GM12878 (cell line): ENCODE results near the gene B4GALT5. TPM values are rescaled to one million over a fixed set of nuclear protein-coding genes. Genes with fewer than 3 reads are reported as not detected.

Experiments
- ATF2 ChIP-seq: IDR thresholded peaks from 2 replicates; pipeline ENCODE4 v1.6.1; 2012; ENCODE audit warnings: low read length, inconsistent platforms
- BRCA1 ChIP-seq: IDR thresholded peaks from 2 replicates; pipeline ENCODE4 v1.6.1; 2011; ENCODE audit warnings: low read depth, low read length, improper control_type of control experiment
- E2F4 ChIP-seq: IDR thresholded peaks from 2 replicates; pipeline ENCODE4 v1.6.1; 2012; ENCODE audit warnings: low read depth, low read length, improper control_type of control experiment
- JUND ChIP-seq: IDR thresholded peaks from 2 replicates; pipeline ENCODE4 v1.6.1; 2012; ENCODE audit warnings: low read depth, mild to moderate bottlenecking, low read length, improper control_type of control experiment, moderate library complexity
- KLF5 ChIP-seq: fragments of 450-650 bp; IDR thresholded peaks from 2 replicates; pipeline ENCODE4 v1.6.1; 2014; ENCODE audit warnings: mild to moderate bottlenecking; ENCODE audit not compliant: partially characterized antibody
- MAX ChIP-seq: IDR thresholded peaks from 2 replicates; pipeline ENCODE4 v1.6.1; 2012; ENCODE audit warnings: low read depth, low read length, improper control_type of control experiment
- NBN ChIP-seq: fragments of 450-650 bp; IDR thresholded peaks from 2 replicates; pipeline ENCODE4 v1.6.1; 2016
- NFIC ChIP-seq: IDR thresholded peaks from 2 replicates; pipeline ENCODE4 v1.6.1; 2012; ENCODE audit warnings: low read depth, mild to moderate bottlenecking, inconsistent platforms, low read length, moderate library complexity
- NR2C1 ChIP-seq: fragments of 450-650 bp; IDR thresholded peaks from 2 replicates; pipeline ENCODE4 v1.6.1; 2017; ENCODE audit warnings: antibody characterized with exemption, mild to moderate bottlenecking, moderate library complexity
- POLR2A ChIP-seq: IDR thresholded peaks from 2 replicates; pipeline ENCODE4 v1.6.1; 2011; ENCODE audit warnings: low read depth, mild to moderate bottlenecking, low read length
- POU2F2 ChIP-seq: IDR thresholded peaks from 3 replicates; pipeline ENCODE4 v1.6.1; 2011; ENCODE audit warnings: low read depth, mild to moderate bottlenecking, low read length, borderline replicate concordance
- RAD21 ChIP-seq: IDR thresholded peaks from 2 replicates; pipeline ENCODE4 v1.6.1; 2011; ENCODE audit warnings: mild to moderate bottlenecking, low read depth, low read length, moderate library complexity; ENCODE audit not compliant: insufficient read depth
- RAD51 ChIP-seq: fragments of 450-650 bp; IDR thresholded peaks from 2 replicates; pipeline ENCODE4 v1.6.1; 2016; ENCODE audit warnings: moderate library complexity, mild to moderate bottlenecking, inconsistent platforms
- SMAD5 ChIP-seq: IDR thresholded peaks from 2 replicates; pipeline ENCODE4 v1.6.1; 2016; ENCODE audit warnings: antibody characterized with exemption, low read depth
- SPI1 ChIP-seq: IDR thresholded peaks from 2 replicates; pipeline ENCODE4 v1.6.1; 2011; ENCODE audit warnings: low read depth, mild to moderate bottlenecking, low read length, moderate library complexity, borderline replicate concordance; ENCODE audit not compliant: insufficient read depth
- SREBF1 ChIP-seq: IDR thresholded peaks from 2 replicates; pipeline ENCODE4 v1.6.1; 2012; ENCODE audit warnings: mild to moderate bottlenecking, low read length
- YY1 ChIP-seq: IDR thresholded peaks from 2 replicates; pipeline ENCODE4 v1.6.1; 2011; ENCODE audit warnings: low read depth, mild to moderate bottlenecking, low read length
- ZNF24 ChIP-seq: fragments of 450-650 bp; IDR thresholded peaks from 2 replicates; pipeline ENCODE4 v1.6.1; 2017; ENCODE audit warnings: antibody characterized with exemption, mild to moderate bottlenecking
- ZNF384 ChIP-seq: IDR thresholded peaks from 2 replicates; pipeline ENCODE4 v1.6.1; 2012; ENCODE audit warnings: low read depth, mild to moderate bottlenecking, low read length, improper control_type of control experiment, borderline replicate concordance
- ZSCAN29 ChIP-seq: fragments of 450-650 bp; IDR thresholded peaks from 2 replicates; pipeline ENCODE4 v1.6.1; 2017; ENCODE audit warnings: mild to moderate bottlenecking, moderate library complexity
- polyA plus RNA-seq, 11 experiments: library from polyadenylated mRNA; depleted of rRNA in 4 of 11; unstranded in 6 of 11; stranded (reverse) in 5 of 11; fragments of >200 nt; fragmentation: Nextera tagmentation in 4 of 11; fragmentation: Illumina TruSeq in 1 of 11; extraction: Ambion mirVana in 4 of 11; extraction: Trizol in 1 of 11; gene quantifications; 1 replicate in 1 of 11; 2 replicates in 10 of 11; pipeline versions ENCODE4 v1.2.1 to v1.2.3, GENCODE V29; 2011 to 2016; ENCODE audit warnings: inconsistent platforms in 2 of 11, missing spikeins in 2 of 11, low read depth in 1 of 11
- total RNA-seq, 4 experiments: library from RNA; depleted of rRNA in 3 of 4; stranded (reverse); fragments of >200 nt in 3 of 4; fragmentation: Illumina TruSeq in 1 of 4; extraction: Trizol in 1 of 4; gene quantifications; 2 replicates each; pipeline versions ENCODE4 v1.2.1 to v1.2.3, GENCODE V29; 2013 to 2021
- TF ChIP-seq, protein P1 (sequence below): IDR thresholded peaks from 2 replicates; pipeline ENCODE4 v1.6.1; 2011; ENCODE audit warnings: mild to moderate bottlenecking, low read depth, low read length, moderate library complexity; ENCODE audit not compliant: insufficient replicate concordance
- TF ChIP-seq, protein P2 (sequence below), 3 experiments: IDR thresholded peaks in 2 of 3; conservative IDR thresholded peaks in 1 of 3; 2 replicates each; pipeline ENCODE4 v1.5.1; 2011; ENCODE audit warnings: low read depth in 3 of 3, low read length in 3 of 3, mild to moderate bottlenecking in 3 of 3, control low read depth in 2 of 3, moderate library complexity in 2 of 3, inconsistent platforms in 1 of 3, mixed read lengths in 1 of 3; ENCODE audit not compliant: control insufficient read depth in 2 of 3, insufficient read depth in 1 of 3; ENCODE audit errors: extremely low read depth in 1 of 3
- TF ChIP-seq, protein P3 (sequence below): fragments of 450-650 bp; IDR thresholded peaks from 2 replicates; pipeline ENCODE4 v1.6.1; 2016; ENCODE audit warnings: mild to moderate bottlenecking
- TF ChIP-seq, protein P4 (sequence below): fragments of 450-650 bp; IDR thresholded peaks from 2 replicates; pipeline ENCODE4 v1.6.1; 2016; ENCODE audit warnings: mild to moderate bottlenecking

Gene B4GALT5
- total and polyA plus RNA-seq, 10 of the 15 experiments (the other 5 are each of a cell fraction or from before 2014, with no cell fraction given): 2.0 to 55.5 (median 20.2) TPM

DNA sequence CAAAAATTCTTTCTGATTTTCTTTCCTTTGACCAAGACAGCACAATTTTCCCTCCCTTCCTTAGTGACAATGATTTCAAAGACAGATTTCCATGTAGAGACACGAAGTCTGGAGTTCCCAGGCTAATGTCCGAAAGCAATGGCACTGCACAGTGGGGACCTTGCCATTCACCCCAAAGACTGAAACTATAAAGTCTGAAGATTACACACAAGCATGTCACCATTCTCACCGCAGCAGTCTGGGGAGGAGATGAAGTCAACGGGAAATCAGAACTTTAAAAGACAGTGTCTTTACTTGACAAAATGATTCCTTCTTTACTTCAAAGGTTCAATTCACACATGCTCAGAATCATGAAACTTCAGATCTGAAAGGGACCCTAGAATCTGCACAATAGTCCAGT, 8.3 kb downstream of the B4GALT5 start (continued):
- TF ChIP-seq ZNF384: peak; percentile 13; the same call in 1 of the 2 replicates
- TF ChIP-seq YY1: 0 out of 2 replicates have a peak, but pooled peaks have one; percentile 63
- TF ChIP-seq ATF2: peak; percentile 21; the same call in 1 of the 2 replicates
- no peak for TF ChIP-seq MAX
- TF ChIP-seq SPI1: no peak
- TF ChIP-seq, protein P1, sequence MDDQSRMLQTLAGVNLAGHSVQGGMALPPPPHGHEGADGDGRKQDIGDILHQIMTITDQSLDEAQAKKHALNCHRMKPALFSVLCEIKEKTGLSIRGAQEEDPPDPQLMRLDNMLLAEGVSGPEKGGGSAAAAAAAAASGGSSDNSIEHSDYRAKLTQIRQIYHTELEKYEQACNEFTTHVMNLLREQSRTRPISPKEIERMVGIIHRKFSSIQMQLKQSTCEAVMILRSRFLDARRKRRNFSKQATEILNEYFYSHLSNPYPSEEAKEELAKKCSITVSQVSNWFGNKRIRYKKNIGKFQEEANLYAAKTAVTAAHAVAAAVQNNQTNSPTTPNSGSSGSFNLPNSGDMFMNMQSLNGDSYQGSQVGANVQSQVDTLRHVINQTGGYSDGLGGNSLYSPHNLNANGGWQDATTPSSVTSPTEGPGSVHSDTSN: no peak
- no peak for TF ChIP-seq BRCA1
- no peak for TF ChIP-seq RAD21
- 0 out of 2 replicates have a peak, but pooled peaks have one; percentile 37 for TF ChIP-seq NFIC
- TF ChIP-seq POU2F2: peak; percentile 43; the same call in 1 of the 3 replicates
- TF ChIP-seq E2F4: no peak
- peak; percentile 61; the same call in 1 of the 2 replicates for TF ChIP-seq ZNF24
- 0 out of 2 replicates have a peak, but pooled peaks have one; percentile 9 for TF ChIP-seq RAD51
- TF ChIP-seq NR2C1: no peak
- TF ChIP-seq SREBF1: no peak
- no peak for TF ChIP-seq SMAD5
- TF ChIP-seq, protein P2, sequence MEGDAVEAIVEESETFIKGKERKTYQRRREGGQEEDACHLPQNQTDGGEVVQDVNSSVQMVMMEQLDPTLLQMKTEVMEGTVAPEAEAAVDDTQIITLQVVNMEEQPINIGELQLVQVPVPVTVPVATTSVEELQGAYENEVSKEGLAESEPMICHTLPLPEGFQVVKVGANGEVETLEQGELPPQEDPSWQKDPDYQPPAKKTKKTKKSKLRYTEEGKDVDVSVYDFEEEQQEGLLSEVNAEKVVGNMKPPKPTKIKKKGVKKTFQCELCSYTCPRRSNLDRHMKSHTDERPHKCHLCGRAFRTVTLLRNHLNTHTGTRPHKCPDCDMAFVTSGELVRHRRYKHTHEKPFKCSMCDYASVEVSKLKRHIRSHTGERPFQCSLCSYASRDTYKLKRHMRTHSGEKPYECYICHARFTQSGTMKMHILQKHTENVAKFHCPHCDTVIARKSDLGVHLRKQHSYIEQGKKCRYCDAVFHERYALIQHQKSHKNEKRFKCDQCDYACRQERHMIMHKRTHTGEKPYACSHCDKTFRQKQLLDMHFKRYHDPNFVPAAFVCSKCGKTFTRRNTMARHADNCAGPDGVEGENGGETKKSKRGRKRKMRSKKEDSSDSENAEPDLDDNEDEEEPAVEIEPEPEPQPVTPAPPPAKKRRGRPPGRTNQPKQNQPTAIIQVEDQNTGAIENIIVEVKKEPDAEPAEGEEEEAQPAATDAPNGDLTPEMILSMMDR (IDR thresholded peaks at IDR 0.05 in 2 of 3, conservative IDR thresholded peaks at IDR 0.05 in 1 of 3; ENCODE audit: control insufficient read depth in 2 of 3, extremely low read depth in 1 of 3, insufficient read depth in 1 of 3, low read depth in 3 of 3, low read length in 3 of 3): no peak
- TF ChIP-seq KLF5: no peak
- TF ChIP-seq ZSCAN29: no peak
- TF ChIP-seq, protein P3, sequence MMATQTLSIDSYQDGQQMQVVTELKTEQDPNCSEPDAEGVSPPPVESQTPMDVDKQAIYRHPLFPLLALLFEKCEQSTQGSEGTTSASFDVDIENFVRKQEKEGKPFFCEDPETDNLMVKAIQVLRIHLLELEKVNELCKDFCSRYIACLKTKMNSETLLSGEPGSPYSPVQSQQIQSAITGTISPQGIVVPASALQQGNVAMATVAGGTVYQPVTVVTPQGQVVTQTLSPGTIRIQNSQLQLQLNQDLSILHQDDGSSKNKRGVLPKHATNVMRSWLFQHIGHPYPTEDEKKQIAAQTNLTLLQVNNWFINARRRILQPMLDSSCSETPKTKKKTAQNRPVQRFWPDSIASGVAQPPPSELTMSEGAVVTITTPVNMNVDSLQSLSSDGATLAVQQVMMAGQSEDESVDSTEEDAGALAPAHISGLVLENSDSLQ: 0 out of 2 replicates have a peak, but pooled peaks have one; percentile 27
- TF ChIP-seq POLR2A: no peak
- TF ChIP-seq, protein P4, sequence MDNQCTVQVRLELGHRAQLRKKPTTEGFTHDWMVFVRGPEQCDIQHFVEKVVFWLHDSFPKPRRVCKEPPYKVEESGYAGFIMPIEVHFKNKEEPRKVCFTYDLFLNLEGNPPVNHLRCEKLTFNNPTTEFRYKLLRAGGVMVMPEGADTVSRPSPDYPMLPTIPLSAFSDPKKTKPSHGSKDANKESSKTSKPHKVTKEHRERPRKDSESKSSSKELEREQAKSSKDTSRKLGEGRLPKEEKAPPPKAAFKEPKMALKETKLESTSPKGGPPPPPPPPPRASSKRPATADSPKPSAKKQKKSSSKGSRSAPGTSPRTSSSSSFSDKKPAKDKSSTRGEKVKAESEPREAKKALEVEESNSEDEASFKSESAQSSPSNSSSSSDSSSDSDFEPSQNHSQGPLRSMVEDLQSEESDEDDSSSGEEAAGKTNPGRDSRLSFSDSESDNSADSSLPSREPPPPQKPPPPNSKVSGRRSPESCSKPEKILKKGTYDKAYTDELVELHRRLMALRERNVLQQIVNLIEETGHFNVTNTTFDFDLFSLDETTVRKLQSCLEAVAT: no peak
- TF ChIP-seq NBN: no peak
- no peak for TF ChIP-seq JUND
